HG02970 (cell line): ENCODE data around the gene SNAPC5.
A peak's percentile ranks its signal among the peaks of the same experiment; 100 is the strongest.
"Not testable (repeated sequence)": the region's sequence is repeated elsewhere in the genome, so short reads cannot be mapped to it uniquely, and the experiment has no call there.

Experiments used
- ATAC-seq: cut with Tn5 transposase; IDR thresholded peaks from one replicate; pipeline ENCODE4 v1.9.1; 2021; ENCODE audit warnings: mild to moderate bottlenecking, moderate library complexity, moderate number of reproducible peaks; ENCODE audit not compliant: unreplicated experiment, low FRiP score

The SNAPC5 gene, protein sequence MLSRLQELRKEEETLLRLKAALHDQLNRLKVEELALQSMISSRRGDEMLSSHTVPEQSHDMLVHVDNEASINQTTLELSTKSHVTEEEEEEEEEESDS

DNA sequence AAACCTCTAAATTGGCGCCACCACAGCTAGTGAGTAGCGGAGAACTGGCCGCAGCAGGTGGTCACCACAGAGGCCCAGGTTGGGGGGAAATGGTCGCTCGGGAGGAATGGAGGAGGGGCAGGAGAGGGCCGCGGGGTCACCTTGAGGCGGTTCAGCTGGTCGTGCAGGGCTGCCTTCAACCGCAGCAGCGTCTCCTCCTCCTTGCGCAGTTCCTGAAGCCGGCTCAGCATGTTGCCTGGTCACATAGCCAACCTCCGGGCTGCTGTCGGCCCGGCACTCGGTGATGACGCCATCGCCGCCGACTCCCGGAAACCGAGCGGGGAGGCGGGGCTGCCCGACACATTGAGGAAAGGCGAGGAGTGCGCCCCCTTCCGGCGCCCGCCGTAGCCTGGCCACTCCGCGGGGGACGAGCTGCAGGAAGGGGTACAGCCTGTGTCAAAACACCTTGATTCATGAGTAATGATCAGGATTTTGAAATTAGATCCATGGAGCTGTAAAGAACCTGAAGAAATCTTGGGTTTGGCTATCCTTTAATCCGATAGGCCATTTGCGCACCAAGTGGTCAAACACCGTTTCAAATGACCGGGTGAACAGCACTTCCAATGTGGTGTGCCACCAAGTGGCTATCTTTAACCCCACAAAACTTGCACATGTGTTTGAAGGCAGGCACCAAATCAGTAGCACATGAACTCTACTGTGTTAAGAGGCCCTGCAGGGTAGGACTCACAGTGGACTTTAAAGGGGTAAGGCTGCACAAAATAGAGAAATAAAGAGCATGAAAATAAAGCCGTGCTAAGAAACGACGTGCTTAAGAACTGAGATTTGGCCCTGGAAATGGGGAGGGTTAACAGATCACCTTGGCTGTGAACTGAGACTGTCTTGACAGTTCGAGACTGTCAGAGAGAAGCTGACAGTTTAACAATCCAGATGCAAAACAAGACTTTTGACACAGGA is at the start of gene SNAPC5:
TSS of gene SNAPC5 (minus strand) at position 261 of the 954 bp plus-strand sequence. CDS start at position 230, 31 bp downstream.
- peak; percentile 85 for ATAC-seq

DNA sequence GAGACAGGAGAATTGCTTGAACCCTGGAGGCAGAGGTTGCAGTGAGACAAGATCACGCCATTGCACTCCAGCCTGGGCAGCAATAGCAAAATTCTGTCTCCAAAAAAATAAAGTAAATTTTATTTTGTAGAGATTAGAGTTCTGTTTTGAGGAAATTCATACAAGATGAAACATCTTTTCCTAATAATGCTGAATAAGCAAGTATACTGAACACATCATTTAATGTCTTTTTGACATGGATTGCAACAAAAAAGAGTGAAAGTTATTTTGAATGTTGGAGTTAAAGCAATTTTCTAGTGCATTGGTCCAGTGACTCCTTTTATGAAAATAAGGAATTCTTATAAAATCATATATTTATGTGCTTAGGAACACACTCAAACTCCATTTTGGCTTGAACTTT is 47.7 kb upstream of the SNAPC5 start:
- ATAC-seq: no peak

- no peak for ATAC-seq
These were observed 45.3 kb upstream of the SNAPC5 start for GRCh38 chr15:66542896-66543295.

- ATAC-seq: no peak
These were observed 37.5 kb upstream of the SNAPC5 start for GRCh38 chr15:66535056-66535455.

GRCh38 chr15:66524838-66525237 is 27.3 kb upstream of the SNAPC5 start:
- no peak for ATAC-seq

- ATAC-seq: no peak
These were observed 26.4 kb upstream of the SNAPC5 start for GRCh38 chr15:66523926-66524325.

DNA sequence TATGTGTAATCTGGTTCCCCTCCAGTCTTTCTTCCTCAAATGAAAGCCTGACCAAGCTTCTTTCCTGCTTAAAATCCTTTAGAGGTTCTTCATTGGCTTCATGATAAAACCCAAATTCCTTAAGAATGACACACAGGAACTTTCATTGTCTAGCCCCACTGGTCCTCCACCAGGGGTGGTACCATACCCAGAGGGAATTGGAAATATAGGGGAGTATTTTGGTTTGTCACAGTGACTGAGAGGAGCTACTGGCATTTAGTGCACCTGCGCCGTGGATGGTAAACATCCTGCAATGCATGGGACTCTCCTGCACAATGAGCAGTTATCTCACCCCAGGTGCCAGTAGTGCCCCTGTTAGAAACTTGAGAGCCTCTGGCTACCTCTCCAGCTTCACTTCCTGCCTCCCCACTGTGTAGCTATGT is 18.4 kb upstream of the SNAPC5 start:
- ATAC-seq: no peak

GRCh38 chr15:66514586-66514985 is 17.0 kb upstream of the SNAPC5 start:
- ATAC-seq: no peak

- ATAC-seq: no peak
These were observed 10.8 kb upstream of the SNAPC5 start for GRCh38 chr15:66508293-66508883.

- ATAC-seq: no peak
These were observed 8.3 kb upstream of the SNAPC5 start for GRCh38 chr15:66505818-66506217.

GRCh38 chr15:66505430-66505811 is 7.9 kb upstream of the SNAPC5 start:
- peak; percentile 27 for ATAC-seq

- ATAC-seq: peak; percentile 80
These were observed 7.2 kb upstream of the SNAPC5 start, which contains the start of the genes RPL4 and ZWILCH for GRCh38 chr15:66504563-66505429. TSS of gene RPL4 (minus strand) at chr15:66504855. CDS start at chr15:66504790, 65 bp downstream. TSS of gene ZWILCH (plus strand) at chr15:66505326. CDS start at chr15:66505339, 13 bp downstream.

DNA sequence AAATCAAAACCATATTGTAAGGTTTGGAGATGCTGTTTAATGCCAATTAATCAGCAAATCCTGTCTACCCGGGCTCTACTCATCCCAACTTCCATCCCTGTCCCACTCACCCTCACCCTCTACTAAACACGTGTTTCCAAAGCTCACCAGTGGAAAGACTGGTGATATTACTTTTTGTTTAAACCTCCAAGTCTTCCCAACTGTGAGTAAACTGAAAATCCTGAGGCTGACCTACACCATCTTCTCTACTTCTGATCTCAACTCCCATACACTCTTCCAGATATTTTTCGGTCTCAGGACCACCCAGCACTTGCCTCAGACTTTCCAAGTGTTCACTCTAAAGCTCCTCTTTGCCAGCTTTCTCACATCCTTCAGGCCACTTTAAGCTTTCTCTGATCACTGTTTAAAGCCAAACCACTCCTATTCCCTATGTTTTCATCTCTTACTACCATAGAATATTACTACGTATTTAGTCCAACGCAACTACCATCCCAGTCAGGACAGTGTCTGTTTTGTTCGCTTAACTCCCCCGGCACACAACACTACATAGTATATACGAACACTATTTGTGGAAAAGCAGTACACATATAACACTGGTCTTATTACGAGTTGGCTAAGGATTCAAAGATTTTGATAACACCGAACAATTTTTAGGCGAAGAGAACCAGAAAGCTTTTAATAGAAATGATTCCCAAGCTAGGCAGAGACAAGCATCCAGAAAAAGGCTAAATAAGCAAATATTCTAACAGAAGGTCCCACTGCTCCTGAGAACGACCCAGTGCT is 6.4 kb upstream of the SNAPC5 start:
- no peak for ATAC-seq

DNA sequence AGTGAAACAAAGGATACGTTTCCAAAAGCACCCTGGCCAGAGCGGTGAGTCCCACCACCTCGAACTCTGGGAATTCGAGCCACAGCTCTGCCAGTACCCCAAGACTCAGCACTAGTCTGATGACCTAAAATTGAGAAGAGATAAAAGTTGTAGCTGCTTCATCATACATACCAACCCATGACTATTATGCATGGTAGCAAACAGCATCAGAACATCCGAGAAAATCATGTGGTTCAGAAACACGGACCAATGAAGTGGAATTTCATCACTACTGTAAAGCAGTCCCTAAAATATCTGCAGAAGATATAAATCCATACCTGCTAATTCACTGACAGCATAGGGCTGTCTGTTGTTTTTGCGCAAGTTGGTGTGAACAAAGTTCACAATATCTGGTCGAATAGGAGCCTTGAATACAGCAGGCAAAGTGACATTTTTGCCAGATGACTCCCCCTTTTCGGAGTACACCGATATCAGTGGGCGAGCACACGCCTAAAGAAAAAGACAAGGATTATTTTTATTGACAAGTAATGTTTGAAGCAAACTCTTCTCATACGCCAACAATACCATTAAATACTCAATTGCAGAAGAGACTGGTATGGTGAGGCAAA is 5.6 kb upstream of the SNAPC5 start:
- not testable (repeated sequence) for ATAC-seq

DNA sequence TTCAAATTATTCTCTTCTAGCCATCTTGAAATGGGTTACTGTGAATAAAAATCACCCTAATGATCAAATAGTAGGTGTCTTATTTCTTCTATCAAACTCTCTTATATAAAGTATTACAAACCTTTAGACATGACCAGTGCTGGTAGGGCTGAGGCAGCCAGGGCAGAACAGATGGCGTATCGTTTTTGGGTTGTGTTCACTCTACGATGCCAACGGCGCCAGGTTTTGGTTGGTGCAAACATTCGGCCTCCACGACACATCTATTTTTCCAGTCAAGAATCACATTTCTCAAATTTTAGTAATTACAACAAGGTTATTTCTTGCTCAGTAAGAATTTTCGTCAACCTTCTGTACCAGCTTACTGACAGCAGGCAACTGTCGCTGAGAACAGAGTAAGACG is 4.9 kb upstream of the SNAPC5 start:
- no peak for ATAC-seq

- not testable (repeated sequence) for ATAC-seq
These were observed 2.8 kb upstream of the SNAPC5 start for GRCh38 chr15:66500346-66500745.

- no peak for ATAC-seq
These were observed 1.2 kb upstream of the SNAPC5 start for GRCh38 chr15:66498501-66499386.

- no peak for ATAC-seq
These were observed 536 bp downstream of the SNAPC5 start for GRCh38 chr15:66496951-66497501.
